K562 (cell line): ENCODE measurements around the gene RALB. TPM values are rescaled to one million over a fixed set of nuclear protein-coding genes. Genes with fewer than 3 reads are reported as not detected.

Experiments used
- ARID3A ChIP-seq: IDR thresholded peaks from 2 replicates; pipeline ENCODE4 v1.6.1; 2012; ENCODE audit warnings: low read depth, low read length, improper control_type of control experiment, borderline replicate concordance
- ATF4 ChIP-seq: fragments of 450-650 bp; formaldehyde crosslinking; IDR thresholded peaks from 2 replicates; pipeline ENCODE4 v1.4.0; 2022; ENCODE audit warnings: mild to moderate bottlenecking, moderate library complexity
- CBX1 ChIP-seq: sonication (generic); IDR thresholded peaks from 2 replicates; pipeline ENCODE4 v1.6.1; 2016; ENCODE audit warnings: antibody characterized with exemption, low read depth, mild to moderate bottlenecking
- CBX2 ChIP-seq: fragments of 200-600 bp; sonication (generic); IDR thresholded peaks from one replicate; pipeline ENCODE4 v1.6.1; 2012; ENCODE audit warnings: mild to moderate bottlenecking, low read length, inconsistent platforms; ENCODE audit not compliant: insufficient read depth, poor library complexity, severe bottlenecking
- DIDO1 ChIP-seq: fragments of 450-650 bp; IDR thresholded peaks from 2 replicates; pipeline ENCODE4 v1.6.1; 2016; ENCODE audit warnings: low read depth, missing biosample characterization, missing genetic modification characterization
- ELK3 ChIP-seq: fragments of 450-650 bp; formaldehyde crosslinking; IDR thresholded peaks from 2 replicates; pipeline ENCODE4 v1.4.0; 2020; ENCODE audit warnings: mild to moderate bottlenecking
- HIVEP1 ChIP-seq: fragments of 250-450 bp; sonication (Bioruptor Pico); IDR thresholded peaks from 2 replicates; pipeline ENCODE4 v1.4.0; 2020; ENCODE audit warnings: mild to moderate bottlenecking
- MEIS2 ChIP-seq: fragments of 450-650 bp; IDR thresholded peaks from 2 replicates; pipeline ENCODE4 v1.6.1; 2014; ENCODE audit warnings: mild to moderate bottlenecking; ENCODE audit not compliant: partially characterized antibody
- MTF1 ChIP-seq: fragments of 250-450 bp; sonication (Bioruptor Pico); IDR thresholded peaks from 2 replicates; pipeline ENCODE4 v1.9.0; 2021; ENCODE audit warnings: moderate library complexity, mild to moderate bottlenecking, inconsistent platforms, borderline replicate concordance
- NFATC3 ChIP-seq: fragments of 450-650 bp; IDR thresholded peaks from 2 replicates; pipeline ENCODE4 v1.6.1; 2017; ENCODE audit warnings: mild to moderate bottlenecking
- NFIC ChIP-seq: fragments of 450-650 bp; IDR thresholded peaks from 2 replicates; pipeline ENCODE4 v1.6.1; 2017; ENCODE audit warnings: mild to moderate bottlenecking, inconsistent platforms
- NFYB ChIP-seq: IDR thresholded peaks from 2 replicates; pipeline ENCODE4 v1.6.1; 2011; ENCODE audit warnings: mild to moderate bottlenecking, moderate library complexity; ENCODE audit not compliant: insufficient read length; ENCODE audit errors: extremely low read depth
- PHF20 ChIP-seq: fragments of 450-650 bp; IDR thresholded peaks from 2 replicates; pipeline ENCODE4 v1.6.1; 2018; ENCODE audit not compliant: partially characterized antibody
- RBM34 ChIP-seq: fragments of 200-400 bp; formaldehyde crosslinking; IDR thresholded peaks from 2 replicates; pipeline ENCODE4 v1.6.1; 2018; ENCODE audit warnings: low read length, borderline replicate concordance; ENCODE audit not compliant: insufficient read depth
- SFPQ ChIP-seq: fragments of 200-400 bp; formaldehyde crosslinking; IDR thresholded peaks from 2 replicates; pipeline ENCODE4 v1.6.1; 2017; ENCODE audit warnings: mild to moderate bottlenecking, low read depth, low read length, moderate library complexity
- SPI1 ChIP-seq: IDR thresholded peaks from 2 replicates; pipeline ENCODE4 v1.6.1; 2011; ENCODE audit warnings: low read depth, low read length, control low read depth, borderline replicate concordance
- SRSF7 ChIP-seq: fragments of 200-400 bp; formaldehyde crosslinking; optimal IDR thresholded peaks from 2 replicates; pipeline ENCODE3; 2017; ENCODE audit warnings: mild to moderate bottlenecking, low read depth, low read length
- TCF3 ChIP-seq: sonication (generic); formaldehyde crosslinking; IDR thresholded peaks from 2 replicates; pipeline ENCODE4 v1.4.0; 2020; ENCODE audit warnings: mild to moderate bottlenecking, missing genetic modification reagents
- TCF7L2 ChIP-seq: fragments of 150-350 bp; IDR thresholded peaks from 2 replicates; pipeline ENCODE4 v1.6.1; 2016; ENCODE audit warnings: low read depth, mild to moderate bottlenecking, low read length, moderate library complexity
- ZBTB12 ChIP-seq: fragments of 250-450 bp; sonication (Bioruptor Pico); IDR thresholded peaks from 2 replicates; pipeline ENCODE4 v1.4.0; 2020
- ZKSCAN8 ChIP-seq: fragments of 200-800 bp; sonication (Bioruptor generic); IDR thresholded peaks from 2 replicates; pipeline ENCODE4 v1.6.1; 2016; ENCODE audit warnings: missing genetic modification characterization, missing compliant biosample characterization
- ZNF253 ChIP-seq: fragments of 250-450 bp; sonication (Bioruptor Pico); conservative IDR thresholded peaks from 2 replicates; pipeline ENCODE4 v1.6.1; 2021; ENCODE audit warnings: mild to moderate bottlenecking
- polyA plus RNA-seq, 8 experiments: library from polyadenylated mRNA; depleted of rRNA in 4 of 8; stranded (reverse) in 5 of 8; unstranded in 3 of 8; fragments of >200 nt; fragmentation: Nextera tagmentation in 2 of 8; fragmentation: Illumina TruSeq in 1 of 8; extraction: Ambion mirVana in 2 of 8; extraction: Trizol in 1 of 8; gene quantifications; 2 replicates each; pipeline versions ENCODE4 v1.2.1 to v1.2.3, GENCODE V29; 2011 to 2014; ENCODE audit warnings: inconsistent platforms in 1 of 8, missing spikeins in 1 of 8
- total RNA-seq, 7 experiments: library from RNA; depleted of rRNA in 6 of 7; stranded (reverse); fragments of >200 nt in 6 of 7; fragmentation: Illumina TruSeq in 2 of 7; extraction: Trizol in 2 of 7; gene quantifications; 2 replicates each; pipeline versions ENCODE4 v1.2.1 to v1.2.3, GENCODE V29; 2011 to 2021; ENCODE audit warnings: low replicate concordance in 1 of 7

RALB gene
- total and polyA plus RNA-seq, 9 of the 15 experiments (the other 6 are each of a cell fraction or from before 2014, with no cell fraction given) = 14.8 to 65.6 (median 38.4) TPM

DNA sequence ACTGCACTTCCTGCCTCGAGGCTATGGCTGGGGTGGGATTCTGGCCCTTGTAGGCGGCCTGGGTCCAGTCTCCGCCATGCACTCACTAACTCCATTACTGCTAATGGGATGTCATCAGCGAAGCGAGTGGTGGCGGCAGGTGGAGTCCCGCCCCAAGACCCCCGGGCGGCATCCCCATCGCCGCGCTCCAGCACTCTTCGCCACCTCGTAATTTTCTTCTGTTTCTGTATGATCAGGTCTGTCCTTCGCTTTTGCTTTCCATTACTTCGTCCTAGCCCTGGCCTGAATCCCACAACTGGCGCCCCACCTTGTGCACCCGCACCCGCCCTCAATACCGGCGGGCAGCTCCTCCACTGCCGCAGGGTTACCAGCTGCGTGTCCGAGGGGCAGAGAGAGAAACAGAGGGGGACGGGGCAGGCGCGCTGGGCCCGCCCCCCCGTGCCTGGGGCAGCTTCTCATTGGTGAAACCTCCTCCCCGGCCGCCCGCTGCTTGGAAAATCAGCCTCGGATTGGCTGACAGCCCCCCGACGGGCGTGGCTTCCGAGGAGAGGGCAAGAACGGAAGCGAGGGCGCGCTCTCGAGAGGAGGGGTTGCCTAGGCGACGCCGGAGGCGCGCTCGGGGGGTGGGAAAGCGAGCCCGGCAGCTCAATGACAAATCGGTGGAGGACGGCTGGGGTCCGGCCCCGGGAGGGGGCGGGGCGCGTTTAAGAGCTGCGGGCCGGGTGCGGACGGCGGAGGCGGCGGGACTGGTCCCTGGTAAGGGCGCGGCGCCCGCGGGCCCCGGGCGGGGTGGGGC, at the start of gene RALB (continued):
- TF ChIP-seq SRSF7 = no peak
- no peak for TF ChIP-seq ARID3A
- no peak for TF ChIP-seq CBX1
- TF ChIP-seq ZKSCAN8 (CRISPR knock-in tag) = no peak
- no peak for TF ChIP-seq NFATC3
- no peak for TF ChIP-seq DIDO1 (tag)
- no peak for TF ChIP-seq ATF4 (CRISPR knock-in tag)
- no peak for TF ChIP-seq SPI1
- no peak for TF ChIP-seq ZBTB12 (CRISPR knock-in tag)
- TF ChIP-seq TCF7L2 = no peak
- TF ChIP-seq ELK3 (CRISPR knock-in tag) = no peak
- TF ChIP-seq MTF1 = no peak
- TF ChIP-seq NFIC = no peak
- TF ChIP-seq SFPQ = no peak
- TF ChIP-seq ZNF253 (CRISPR knock-in tag) = no peak
- TF ChIP-seq TCF3 = no peak
- no peak for TF ChIP-seq CBX2
- TF ChIP-seq HIVEP1 = no peak
- TF ChIP-seq RBM34 = no peak
- peak; percentile 66 for TF ChIP-seq NFYB
- no peak for TF ChIP-seq PHF20
- TF ChIP-seq MEIS2 = peak; percentile 70
